ENCODE results near the gene GRAP2.
A peak's percentile ranks its signal among the peaks of the same experiment; 100 is the strongest.
"Not testable (repeated sequence)": the region's sequence is repeated elsewhere in the genome, so short reads cannot be mapped to it uniquely, and the experiment has no call there.

Gene GRAP2

DNA sequence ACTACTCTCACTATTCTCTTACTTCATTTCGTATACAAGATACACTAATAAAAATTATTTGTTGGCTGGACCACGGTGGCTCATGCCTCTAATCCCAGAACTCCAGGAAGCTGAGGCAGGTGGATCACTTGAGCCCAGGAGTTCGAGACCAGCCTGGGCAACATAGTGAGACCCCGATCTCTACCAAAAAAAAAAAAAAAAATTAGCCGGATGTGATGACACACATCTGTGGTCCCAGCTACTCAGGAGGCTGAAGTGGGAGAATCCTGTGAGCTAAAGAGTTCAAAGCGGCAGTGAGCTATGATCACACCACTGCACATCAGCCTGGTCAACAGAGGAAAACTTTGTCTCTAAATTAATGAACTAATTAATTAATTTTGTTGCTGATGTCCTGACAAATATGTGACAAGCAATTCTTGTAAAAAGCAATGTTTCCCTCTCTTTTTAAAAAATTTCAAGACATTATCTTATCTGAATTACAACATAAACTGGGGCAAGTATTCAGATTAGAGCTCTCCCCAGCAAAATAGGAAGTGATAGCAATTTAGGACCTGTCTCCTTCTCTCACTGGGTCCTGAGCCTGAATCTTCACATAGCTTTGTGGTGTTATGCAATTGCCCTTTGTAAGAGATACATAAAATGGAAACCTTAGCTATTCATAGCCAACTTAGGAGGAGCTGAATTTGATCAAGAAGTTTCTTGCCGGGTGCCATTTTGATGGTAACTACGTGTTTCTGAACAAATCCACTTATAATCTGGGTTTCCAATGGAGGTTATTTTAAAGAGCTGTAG, 41.8 kb downstream of the GRAP2 start:
- DNase-seq (ENCODE audit: low read depth in 2 of 3, low spot score in 1 of 3) = no peak

DNA sequence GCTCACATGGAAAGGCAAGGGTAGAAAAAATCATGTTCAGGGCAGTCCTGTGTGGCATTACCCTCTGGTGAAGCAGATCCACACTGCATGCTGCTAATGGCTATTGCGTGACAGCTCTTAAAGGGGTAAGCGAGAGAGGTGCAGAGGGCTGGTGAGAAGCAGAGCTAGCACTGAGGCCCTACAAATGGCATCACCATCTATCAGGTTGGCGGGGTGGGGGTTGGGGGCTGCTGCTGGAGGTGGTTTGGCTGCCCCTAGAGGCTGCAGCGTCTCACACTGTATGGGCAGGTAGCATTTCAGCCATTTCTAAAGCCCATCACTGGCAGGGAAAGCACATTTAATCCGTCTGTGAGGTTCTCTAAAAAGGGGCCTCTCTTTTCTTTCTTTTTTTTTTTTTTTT, 42.5 kb downstream of the GRAP2 start:
- DNase-seq (ENCODE audit: low read depth in 2 of 3, low spot score in 1 of 3) = no peak

DNA sequence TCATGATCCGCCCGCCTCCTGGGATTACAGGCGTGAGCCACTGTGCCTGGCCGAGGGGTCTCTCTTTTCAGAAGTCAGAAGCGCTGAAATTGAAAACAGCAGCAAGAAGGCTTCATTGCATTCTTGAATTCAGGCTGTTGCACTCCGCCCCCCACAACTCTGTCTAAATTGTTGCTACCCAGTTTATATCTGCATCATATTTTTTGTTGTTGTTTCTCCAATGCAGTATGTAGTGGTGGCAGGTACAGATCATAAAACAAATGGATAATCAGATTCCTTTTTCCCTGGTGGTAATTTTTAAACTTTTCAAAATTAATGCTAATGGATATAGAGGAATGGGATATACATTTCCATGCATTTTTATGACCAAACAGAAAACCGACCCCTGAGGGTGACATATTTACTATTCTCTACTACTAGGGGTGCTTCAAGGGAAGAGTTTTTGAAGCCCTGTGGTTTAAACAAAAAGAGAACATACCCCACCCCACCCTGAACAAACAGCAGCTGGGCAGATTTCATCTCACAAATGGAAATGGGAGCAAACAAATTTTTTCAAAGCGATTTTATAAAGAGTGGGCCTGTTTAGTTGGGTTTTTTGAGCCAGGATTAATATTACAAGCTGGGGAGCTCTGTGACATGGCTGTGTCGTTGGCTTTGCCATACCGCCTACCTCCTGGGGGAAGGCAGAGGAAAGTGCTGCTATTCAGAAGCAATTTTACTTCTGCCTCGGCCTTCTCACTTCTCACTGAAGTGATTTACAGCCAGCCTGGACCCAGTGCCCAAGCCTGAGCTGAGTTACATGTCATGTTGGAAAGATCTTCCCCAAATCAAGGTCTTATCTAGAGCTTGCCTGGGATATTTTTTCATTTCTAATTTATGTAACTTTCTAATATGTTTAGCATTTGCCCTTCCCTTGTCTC, 43.3 kb downstream of the GRAP2 start:
- DNase-seq (ENCODE audit: low read depth in 2 of 3, low spot score in 1 of 3) = no peak

DNA sequence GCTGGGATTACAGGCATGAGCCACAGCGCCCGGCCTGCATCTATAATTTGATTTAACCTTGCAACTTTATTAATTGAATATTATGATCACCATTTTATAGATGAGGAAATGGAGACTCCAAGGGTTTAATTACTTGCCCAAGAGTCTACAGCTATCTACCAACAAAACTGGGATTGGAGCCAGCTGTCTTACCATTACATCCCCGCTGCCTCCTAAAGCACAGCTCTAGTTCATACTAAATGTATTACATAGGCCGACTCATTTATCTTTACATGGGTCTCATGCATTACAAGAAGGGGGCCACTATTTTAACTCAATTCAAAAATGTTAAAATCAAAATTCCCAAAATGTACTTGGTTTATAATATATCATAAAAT, 45.2 kb downstream of the GRAP2 start:
- DNase-seq (ENCODE audit: low read depth in 2 of 3, low spot score in 1 of 3) = no peak

DNA sequence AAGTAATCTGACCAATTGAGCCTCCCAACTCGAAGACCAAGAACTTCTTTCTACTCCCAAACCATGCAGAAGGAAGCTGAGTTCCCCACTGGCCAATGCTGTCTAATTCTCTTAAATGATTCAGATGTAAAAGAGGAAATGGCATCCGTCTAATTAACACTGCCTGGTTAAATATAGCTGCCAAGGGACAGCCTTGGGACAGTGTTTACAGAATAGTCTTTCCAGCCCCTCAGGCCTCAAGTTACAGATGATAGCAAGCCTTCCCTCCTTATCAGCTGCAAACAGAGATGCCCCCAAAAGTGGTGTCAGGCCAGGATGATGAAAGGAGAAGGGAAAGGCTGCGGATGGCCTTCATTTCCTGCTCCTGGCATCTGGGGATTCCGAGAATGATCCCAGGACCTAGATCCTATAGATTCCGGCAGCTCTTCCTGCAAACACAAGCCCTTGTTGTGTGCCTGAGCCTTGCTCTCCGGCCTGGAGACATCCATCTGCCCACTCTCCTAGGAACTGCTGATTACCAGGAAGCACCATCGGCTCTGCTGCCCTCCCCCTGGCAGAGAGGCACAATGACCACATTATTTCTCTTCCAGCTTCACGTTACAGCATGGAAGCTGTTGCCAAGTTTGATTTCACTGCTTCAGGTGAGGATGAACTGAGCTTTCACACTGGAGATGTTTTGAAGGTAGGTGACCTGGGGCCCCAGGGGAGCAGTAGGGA, 45.8 kb downstream of the GRAP2 start:
- DNase-seq (ENCODE audit: low read depth in 2 of 3, low spot score in 1 of 3) = no peak

DNA sequence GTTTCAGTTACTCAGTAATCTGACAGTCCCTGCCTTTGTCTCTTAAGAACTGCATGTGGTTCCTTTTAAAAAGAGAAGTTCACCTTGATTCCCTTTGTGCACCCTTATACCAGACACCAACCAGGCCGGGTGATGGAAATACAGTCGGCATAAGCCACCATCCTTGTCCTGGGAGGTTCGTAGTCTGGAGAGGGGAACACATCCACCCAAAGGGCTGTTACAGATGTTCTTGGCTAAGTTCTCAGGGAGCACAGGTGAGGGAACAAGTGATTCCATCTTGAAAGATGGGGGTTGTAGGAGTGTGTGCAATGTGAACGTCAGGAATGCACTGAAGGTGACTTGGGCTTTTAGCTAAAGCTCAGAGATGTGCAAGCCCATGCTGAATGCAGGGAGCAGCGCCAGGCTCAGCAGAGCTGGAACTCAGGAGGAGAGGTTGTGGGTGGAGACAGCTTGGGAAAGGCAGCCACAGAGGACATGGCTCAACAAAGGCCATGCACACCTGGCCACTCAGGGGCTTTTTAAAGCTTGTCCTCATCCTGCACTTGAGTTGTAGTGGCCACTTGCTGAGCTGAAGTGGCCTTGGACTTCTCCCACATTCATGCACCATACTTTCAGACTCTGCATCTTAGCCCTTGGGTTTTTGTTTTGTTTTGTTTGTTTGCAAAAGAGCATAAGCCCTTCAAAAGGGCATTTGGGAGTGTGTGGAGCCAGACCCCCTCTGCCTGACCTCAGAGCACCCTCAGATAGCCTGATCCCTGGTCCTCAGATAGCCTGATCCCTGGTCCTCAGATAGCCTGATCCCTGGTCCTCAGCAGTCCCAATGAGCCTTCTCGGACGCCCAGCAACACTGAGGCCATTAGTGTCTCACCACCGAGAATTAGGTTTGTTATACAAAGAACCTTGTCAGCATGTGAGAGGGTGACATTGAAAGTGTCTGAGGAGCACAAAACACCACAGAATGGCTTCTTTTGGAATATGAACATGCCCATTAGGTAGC, 46.6 kb downstream of the GRAP2 start:
- no peak for DNase-seq (ENCODE audit: low read depth in 2 of 3, low spot score in 1 of 3)

DNA sequence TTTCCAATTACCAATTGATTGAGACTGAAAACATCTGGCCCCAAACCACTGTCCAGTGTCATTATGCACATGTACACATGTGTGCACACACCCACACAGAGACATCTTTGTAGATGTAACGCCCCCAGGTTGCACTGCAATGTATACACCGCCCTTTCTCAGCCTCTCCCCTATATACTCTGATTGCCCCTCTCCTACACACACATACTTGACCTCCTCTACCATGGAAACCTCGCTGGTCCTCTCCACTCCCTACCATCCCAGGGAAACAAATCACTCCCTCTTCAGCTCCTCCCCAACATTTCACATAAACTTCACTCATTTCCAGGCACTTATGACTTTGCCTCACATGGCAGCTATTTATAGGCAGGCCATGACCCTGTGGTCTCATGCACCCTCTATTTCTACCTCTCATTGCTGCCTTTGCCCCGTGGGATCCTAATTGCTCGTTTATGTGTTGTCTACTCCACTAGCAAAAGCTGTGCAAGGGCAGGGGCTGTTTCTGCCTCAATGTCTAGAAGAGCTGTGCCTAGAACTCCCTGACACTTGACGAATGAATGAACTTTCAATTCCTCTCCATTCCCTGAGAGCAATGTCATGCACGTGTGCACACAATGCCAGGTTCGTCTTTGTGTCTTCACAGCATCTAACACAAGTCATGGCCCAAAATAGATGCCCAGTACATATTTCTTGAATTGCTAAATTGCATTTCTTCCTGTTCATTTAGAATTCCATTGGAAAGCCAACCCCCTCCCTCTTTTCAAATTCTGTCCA, 49.3 kb downstream of the GRAP2 start:
- no peak for DNase-seq (ENCODE audit: low read depth in 2 of 3, low spot score in 1 of 3)

DNA sequence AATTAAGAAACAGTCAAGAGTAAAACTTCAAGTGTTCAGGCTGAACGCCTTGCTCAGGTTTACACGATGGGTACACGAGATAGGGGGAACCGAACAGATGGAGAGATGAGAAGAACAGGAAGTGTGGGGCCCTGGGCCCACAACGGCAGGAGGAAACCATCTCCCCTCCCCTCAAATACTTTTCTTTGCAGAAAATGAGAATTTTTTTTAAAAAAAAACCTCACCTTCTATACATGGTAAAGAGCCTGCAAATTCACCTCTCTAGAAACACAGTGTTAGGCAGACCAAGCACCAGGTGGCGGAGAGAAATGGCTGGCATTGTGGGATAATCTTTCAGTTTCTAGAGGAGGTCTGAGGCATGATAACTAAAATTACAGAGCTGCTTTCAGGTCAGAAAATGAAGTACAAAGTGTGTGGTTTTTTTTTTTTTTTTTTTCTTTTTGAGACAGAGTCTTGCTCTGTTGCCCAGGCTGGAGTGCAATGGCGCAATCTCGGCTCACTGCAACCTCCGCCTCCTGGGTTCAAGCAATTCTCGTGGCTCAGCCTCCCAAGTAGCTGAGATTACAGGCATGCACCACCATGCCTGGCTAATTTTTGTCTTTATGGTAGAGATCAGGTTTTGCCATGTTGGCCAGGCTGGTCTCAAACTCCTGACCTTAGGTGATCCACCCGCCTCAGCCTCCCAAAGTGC, 50.9 kb downstream of the GRAP2 start:
- not testable (repeated sequence) for DNase-seq (ENCODE audit: low read depth in 2 of 3, low spot score in 1 of 3)

DNA sequence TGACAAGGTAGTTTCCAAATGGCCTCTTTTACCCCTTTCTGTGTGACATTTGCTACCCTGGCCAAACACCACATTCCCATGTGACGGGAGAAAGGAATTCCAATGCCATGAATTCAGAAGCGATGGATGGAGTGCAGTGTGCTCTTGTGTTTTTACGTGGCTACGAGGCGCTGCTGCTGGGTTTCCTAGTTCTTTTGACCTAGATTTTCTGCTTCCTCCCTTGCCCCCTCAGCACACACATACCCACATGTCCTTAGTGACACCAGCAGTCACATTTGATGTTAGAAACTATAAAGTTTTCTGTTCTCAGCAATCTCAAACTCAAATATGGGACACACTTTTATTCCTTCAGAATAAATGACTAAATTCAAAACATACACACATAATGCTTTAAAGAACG, 51.5 kb downstream of the GRAP2 start:
- DNase-seq (ENCODE audit: low read depth in 2 of 3, low spot score in 1 of 3) = no peak

DNA sequence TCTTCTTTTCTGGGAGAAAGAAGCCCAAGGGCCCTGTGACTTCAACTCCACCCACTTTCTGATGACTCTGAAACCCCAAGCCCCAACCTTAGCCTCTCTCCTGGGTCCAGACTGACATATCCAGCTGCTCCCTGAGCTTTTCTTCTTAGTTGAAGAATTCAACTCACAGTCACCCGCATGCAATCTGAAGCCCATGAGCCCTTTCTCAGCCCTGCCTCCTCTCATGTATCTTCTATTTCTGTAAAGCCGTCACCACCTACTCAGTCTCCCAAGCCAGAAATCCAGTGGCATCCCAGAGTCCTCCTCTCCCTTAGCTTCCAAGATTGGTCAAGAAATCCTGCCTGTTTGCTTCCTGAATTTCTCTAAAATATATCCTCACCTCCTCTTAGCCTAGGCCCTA, 52.2 kb downstream of the GRAP2 start:
- DNase-seq (ENCODE audit: low read depth in 2 of 3, low spot score in 1 of 3) = no peak

DNA sequence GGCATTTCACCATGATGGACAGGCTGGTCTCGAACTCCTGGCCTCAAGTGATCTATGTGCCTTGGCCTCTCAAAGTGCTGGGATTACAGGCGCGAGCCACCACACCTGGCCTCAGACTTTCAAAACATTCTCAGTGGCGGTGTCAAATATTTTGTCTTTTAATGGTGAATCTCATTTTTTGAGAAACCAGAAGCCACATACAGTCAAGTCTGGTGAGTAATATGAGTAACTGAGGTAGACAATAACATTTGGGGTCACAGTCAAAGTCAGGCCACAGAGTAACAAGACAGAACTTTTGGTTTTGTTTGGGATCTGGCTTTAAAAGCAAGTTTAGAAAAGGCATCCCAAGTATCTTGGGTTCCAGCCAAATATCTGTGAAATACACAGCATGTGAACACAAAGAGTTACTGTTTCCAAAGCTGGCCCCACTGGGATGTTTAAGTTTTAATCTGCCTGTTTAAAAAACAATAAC, 53.7 kb downstream of the GRAP2 start:
- no peak for DNase-seq (ENCODE audit: low read depth in 2 of 3, low spot score in 1 of 3)

DNA sequence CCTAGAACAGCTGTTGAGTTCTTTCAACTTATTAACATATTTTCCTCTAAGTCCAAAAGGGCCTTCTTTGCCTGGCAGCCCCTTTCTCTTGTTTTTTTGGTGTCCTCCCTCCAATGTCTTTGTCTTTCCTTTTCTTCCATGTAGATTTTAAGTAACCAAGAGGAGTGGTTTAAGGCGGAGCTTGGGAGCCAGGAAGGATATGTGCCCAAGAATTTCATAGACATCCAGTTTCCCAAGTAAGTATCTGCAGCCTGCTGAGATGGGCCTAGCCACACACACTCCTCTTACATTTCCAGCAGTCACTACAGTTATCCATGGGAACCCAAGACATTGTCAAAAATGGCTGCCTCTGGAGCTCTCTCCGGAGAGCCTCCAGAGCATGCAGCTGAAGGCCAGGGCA, 54.8 kb downstream of the GRAP2 start:
- DNase-seq (ENCODE audit: low read depth in 2 of 3, low spot score in 1 of 3) = no peak

DNA sequence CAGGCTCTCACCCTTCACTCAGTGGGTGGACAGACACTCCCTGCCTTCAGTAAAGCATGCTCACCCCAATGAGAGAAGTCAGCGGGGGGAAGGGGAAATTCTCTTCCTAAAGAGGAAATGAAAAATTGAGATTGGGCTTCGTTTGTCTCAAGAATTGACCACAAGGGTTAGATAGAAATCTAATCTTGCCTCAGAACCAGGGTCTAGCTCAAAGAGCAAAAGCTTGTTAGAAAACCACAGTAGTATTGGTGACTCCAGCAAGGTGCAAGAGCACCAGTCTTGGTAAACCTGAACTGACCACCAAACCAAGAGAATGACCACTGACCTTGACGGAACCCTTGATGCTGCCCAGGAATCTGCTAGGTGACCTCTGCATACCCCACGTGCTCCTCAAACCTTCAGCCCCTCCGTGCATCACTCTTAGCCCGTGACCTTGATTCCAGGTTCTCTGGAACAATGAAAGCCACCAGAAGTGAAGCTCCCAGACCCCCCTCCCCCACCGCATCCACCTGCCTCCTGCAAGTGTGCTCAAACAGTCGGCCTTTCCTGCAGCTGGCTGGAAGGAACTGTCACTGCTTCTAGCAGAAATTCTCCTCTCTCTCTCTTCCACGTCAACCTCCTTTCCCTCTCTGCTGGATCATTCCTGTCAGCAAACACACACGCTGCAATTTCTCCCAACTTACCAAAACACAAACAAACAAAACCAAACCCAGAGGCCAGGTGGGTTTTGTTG, 56.2 kb downstream of the GRAP2 start:
- DNase-seq (ENCODE audit: low read depth in 2 of 3, low spot score in 1 of 3) = no peak

DNA sequence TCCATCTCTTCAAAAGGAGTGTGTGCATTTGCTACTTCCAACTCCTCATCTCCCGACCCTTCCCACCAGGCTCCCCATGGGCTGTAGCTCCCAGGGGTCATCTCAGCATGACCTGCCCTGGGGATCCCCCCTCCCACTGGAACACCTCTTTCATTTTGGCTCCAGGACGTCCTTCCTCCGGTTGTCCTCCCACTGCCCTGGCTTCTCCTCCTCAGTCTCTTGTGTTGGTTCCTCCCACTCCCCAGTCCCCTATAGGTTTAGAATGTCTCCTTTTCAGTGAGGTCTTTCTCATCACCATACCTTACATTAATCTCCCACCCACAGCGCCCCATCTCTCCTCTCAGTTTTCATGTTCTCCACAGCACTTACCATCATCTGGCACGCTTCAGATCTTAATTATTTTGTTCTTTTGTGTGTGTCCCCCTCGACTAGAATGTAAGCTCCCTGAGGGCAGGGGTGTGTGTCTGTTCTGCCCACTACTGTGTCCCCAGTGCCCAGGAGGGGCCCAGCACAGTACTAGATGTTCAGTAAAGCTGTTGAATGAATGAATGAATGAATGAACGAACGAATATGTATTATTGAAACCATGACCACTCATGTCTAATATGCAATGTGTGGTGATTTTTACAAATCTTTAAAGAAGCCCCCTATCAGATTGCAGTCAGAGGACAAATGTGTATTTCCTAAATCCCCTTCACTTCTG, 57.3 kb downstream of the GRAP2 start:
- DNase-seq (ENCODE audit: low read depth in 2 of 3, low spot score in 1 of 3) = no peak

DNA sequence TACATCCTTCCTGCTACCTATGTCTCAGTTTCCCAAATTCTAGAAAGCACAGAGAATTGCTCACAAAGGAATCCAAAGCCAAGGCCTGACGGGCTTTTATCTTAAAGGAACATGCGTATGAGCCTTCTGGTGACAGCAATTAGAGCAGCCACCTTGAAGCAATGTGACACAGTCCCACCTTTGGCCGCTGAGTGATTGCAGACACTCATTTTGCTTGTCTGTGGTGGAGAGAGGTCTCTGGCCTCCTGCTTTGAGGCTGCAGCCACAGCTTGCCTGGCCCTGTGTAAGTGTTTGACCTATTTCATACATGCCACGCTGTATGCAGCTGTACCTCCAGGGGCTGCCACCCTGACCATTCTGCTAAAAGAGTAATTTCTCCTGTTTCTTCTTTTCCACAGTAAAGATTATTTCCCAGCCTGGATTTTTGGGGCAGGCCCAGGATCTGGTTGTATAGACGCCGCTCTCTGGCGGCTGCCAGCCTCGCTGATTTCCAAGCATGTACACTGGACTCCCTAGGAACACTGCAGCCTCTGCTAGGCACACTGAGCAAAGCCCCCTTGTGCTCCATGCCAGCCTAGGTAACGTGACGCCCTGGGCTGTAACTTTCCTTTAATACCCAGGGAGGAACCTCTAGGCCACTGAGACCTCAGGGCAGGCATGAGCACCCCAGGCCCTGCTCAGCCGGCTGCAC, 58.2 kb downstream of the GRAP2 start:
- no peak for DNase-seq (ENCODE audit: low read depth in 2 of 3, low spot score in 1 of 3)

DNA sequence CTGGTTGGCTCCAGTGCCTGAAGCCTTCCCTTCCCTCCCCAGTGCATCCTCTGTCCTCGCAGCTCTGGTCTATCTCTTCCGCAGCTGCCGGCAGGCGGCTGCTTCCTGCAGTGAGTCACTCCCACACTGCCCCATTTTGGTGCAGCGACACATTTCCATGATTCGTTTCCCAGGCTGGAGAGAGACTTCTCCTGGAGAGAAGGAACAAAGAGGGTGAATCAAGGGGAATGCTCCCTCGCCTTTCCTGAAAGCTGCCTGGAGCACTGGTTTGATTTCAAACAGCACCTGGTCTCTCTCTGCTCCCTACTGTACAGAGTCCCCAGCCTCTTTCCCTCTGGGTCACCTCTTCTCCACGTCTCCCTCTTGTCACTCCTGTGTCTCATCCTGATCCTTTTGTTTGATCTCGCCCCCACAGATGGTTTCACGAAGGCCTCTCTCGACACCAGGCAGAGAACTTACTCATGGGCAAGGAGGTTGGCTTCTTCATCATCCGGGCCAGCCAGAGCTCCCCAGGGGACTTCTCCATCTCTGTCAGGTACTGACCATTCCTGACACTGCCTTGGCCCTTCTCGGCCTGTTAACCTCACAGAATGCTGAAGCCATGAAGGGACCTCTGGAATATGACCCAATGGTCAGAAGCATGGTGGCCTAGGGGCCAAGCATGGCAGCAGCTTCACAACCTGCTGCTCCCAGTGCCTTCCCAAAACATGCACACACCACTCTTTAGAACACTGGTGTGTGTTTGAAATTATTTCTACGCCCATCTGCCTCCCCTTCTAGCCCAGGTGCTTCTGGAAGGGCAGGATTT, 59.0 kb downstream of the GRAP2 start, which contains the start of gene TMA7B:
TMA7B (plus strand) TSS at position 758 of the 808 bp plus-strand sequence. CDS start 3,978 bp downstream, outside the sequence.
- DNase-seq (ENCODE audit: low read depth in 2 of 3, low spot score in 1 of 3) = peak in 1 of 3 donors; percentile 24

All from stimulated activated CD4-positive, alpha-beta T cell treated with anti-CD3 and anti-CD28 coated beads, Interleukin-12 subunit alpha, Interleukin-12 subunit beta, amount 100 ng/mL, for 48 hours (primary cell).